ENCODE results near the gene NEK2. TPM values are rescaled to one million over a fixed set of nuclear protein-coding genes. Genes with fewer than 3 reads are reported as not detected.

The NEK2 gene
- total RNA-seq, 4 donors from 2014 or later: 17.7 TPM; not detected in 3

- no peak overlapping the region for H3K27ac ChIP-seq
- no peak overlapping the region for H3K4me3 ChIP-seq
- no peaks in the 10 kb centered on the region for H3K27me3 ChIP-seq
- TF ChIP-seq POLR2A (IDR thresholded peaks at IDR 0.05): no peak
- H3K4me1 ChIP-seq: no peaks in the 10 kb centered on the region
- no peak for DNase-seq
- no peaks in the 10 kb centered on the region for H3K36me3 ChIP-seq
- intact Hi-C loops (cut with DNase I; ENCODE audit: low total_unique reads): no loop called here
- H3K9me3 ChIP-seq: no peaks in the 10 kb centered on the region
Observed at GRCh38 chr1:211635597-211636205, 39.7 kb downstream of the NEK2 start.

GRCh38 chr1:211634931-211635330, 40.5 kb downstream of the NEK2 start:
- Histone ChIP-seq H3K9me3 (no peaks in the 10 kb centered on the region), H3K36me3 (no peaks in the 10 kb centered on the region), H3K27me3 (no peaks in the 10 kb centered on the region), H3K27ac (no peak overlapping the region), H3K4me3 (no peak overlapping the region), H3K4me1 (no peaks in the 10 kb centered on the region)
- intact Hi-C loops (cut with DNase I; ENCODE audit: low total_unique reads): no loop called here
- no peak for DNase-seq
- TF ChIP-seq POLR2A (IDR thresholded peaks at IDR 0.05) (no peak), CTCF (IDR thresholded peaks at IDR 0.05) (no peak)

GRCh38 chr1:211634461-211634860, 41.0 kb downstream of the NEK2 start:
- Histone ChIP-seq H3K36me3 (no peaks in the 10 kb centered on the region), H3K9me3 (no peaks in the 10 kb centered on the region), H3K27ac (no peak overlapping the region), H3K4me3 (no peak overlapping the region), H3K27me3 (no peaks in the 10 kb centered on the region), H3K4me1 (no peaks in the 10 kb centered on the region)
- DNase-seq: no peak
- TF ChIP-seq POLR2A (IDR thresholded peaks at IDR 0.05) (no peak), CTCF (IDR thresholded peaks at IDR 0.05) (no peak)
- intact Hi-C loops (cut with DNase I; ENCODE audit: low total_unique reads): no loop called here

GRCh38 chr1:211633524-211633846, 41.9 kb downstream of the NEK2 start:
- no peaks in the 10 kb centered on the region for H3K27me3 ChIP-seq
- no peaks in the 10 kb centered on the region for H3K4me1 ChIP-seq
- H3K27ac ChIP-seq: no peak overlapping the region
- no peaks in the 10 kb centered on the region for H3K36me3 ChIP-seq
- TF ChIP-seq CTCF (IDR thresholded peaks at IDR 0.05) (no peak), POLR2A (IDR thresholded peaks at IDR 0.05) (no peak)
- no peaks in the 10 kb centered on the region for H3K9me3 ChIP-seq
- intact Hi-C loops (cut with DNase I; ENCODE audit: low total_unique reads): no loop called here
- no peak for DNase-seq
- no peak overlapping the region for H3K4me3 ChIP-seq

- DNase-seq: no peak
- intact Hi-C loops (cut with DNase I; ENCODE audit: low total_unique reads): no loop called here
- Histone ChIP-seq H3K9me3 (no peaks in the 10 kb centered on the region), H3K27ac (no peak overlapping the region), H3K27me3 (no peaks in the 10 kb centered on the region), H3K4me3 (no peak overlapping the region), H3K4me1 (no peaks in the 10 kb centered on the region), H3K36me3 (no peaks in the 10 kb centered on the region)
- no peak for TF ChIP-seq CTCF (IDR thresholded peaks at IDR 0.05)
- TF ChIP-seq POLR2A (IDR thresholded peaks at IDR 0.05): no peak
Observed at GRCh38 chr1:211632808-211633523, 42.5 kb downstream of the NEK2 start.

Data from uterus (tissue), 4 donors.